Liver (tissue), 9 donors: ENCODE measurements around the gene C1GALT1. TPM values are rescaled to one million over a fixed set of nuclear protein-coding genes. Genes with fewer than 3 reads are reported as not detected.
"Not testable (repeated sequence)": the region's sequence is repeated elsewhere in the genome, so short reads cannot be mapped to it uniquely, and the experiment has no call there.

Experiments
- DNase-seq: peaks from one replicate; pipeline ENCODE4 v3.0.0-alpha.2; 2017; ENCODE audit warnings: low spot score
- H3K27ac ChIP-seq, 2 donors: one replicate each; pipeline ENCODE4 v1.7.0; 2013; ENCODE audit warnings: inconsistent platforms in 2 of 2, low read length in 2 of 2, control low read depth in 1 of 2, low read depth in 1 of 2, mild to moderate bottlenecking in 1 of 2
- H3K27me3 ChIP-seq, 4 donors: one replicate each; pipeline versions ENCODE4 v1.6.1 to v1.7.0; 2013; ENCODE audit warnings: low read length in 3 of 4, inconsistent platforms in 1 of 4, mild to moderate bottlenecking in 1 of 4, moderate library complexity in 1 of 4; ENCODE audit not compliant: control insufficient read depth in 4 of 4, insufficient read depth in 4 of 4
- H3K36me3 ChIP-seq, 4 donors: one replicate each; pipeline versions ENCODE4 v1.6.1 to v1.7.0; 2013; ENCODE audit warnings: low read length in 3 of 4, mild to moderate bottlenecking in 3 of 4, low read depth in 1 of 4, moderate library complexity in 1 of 4; ENCODE audit not compliant: control insufficient read depth in 4 of 4, insufficient read depth in 3 of 4
- H3K4me1 ChIP-seq, 4 donors: one replicate each; pipeline versions ENCODE4 v1.6.1 to v1.7.0; 2013; ENCODE audit warnings: low read length in 3 of 4, mild to moderate bottlenecking in 3 of 4, moderate library complexity in 1 of 4; ENCODE audit not compliant: control insufficient read depth in 4 of 4, insufficient read depth in 4 of 4
- H3K4me3 ChIP-seq, 3 donors: one replicate each; pipeline versions ENCODE4 v1.6.1 to v1.7.0; 2013; ENCODE audit warnings: low read length in 3 of 3, control low read depth in 1 of 3, low read depth in 1 of 3, mild to moderate bottlenecking in 1 of 3
- H3K9ac ChIP-seq, 2 donors: one replicate each; pipeline ENCODE4 v1.7.0; 2013; ENCODE audit warnings: low read length in 2 of 2, mild to moderate bottlenecking in 2 of 2, moderate library complexity in 2 of 2, control low read depth in 1 of 2, low read depth in 1 of 2
- H3K9me3 ChIP-seq, 4 donors: one replicate each; pipeline versions ENCODE4 v1.6.1 to v1.7.0; 2013; ENCODE audit warnings: low read length in 3 of 4; ENCODE audit not compliant: control insufficient read depth in 4 of 4
- CTCF ChIP-seq: fragments of 150-350 bp; IDR thresholded peaks from 2 replicates; pipeline ENCODE4 v1.5.1; 2017; ENCODE audit warnings: improper control_type of control experiment, low read depth, low read length; ENCODE audit not compliant: missing input control
- EGR1 ChIP-seq, 2 donors: IDR thresholded peaks; 2 replicates each; pipeline ENCODE4 v1.6.1; 2016 to 2018; ENCODE audit warnings: antibody characterized with exemption in 2 of 2, low read depth in 2 of 2
- FOXA1 ChIP-seq: IDR thresholded peaks from 2 replicates; pipeline ENCODE4 v1.6.1; 2016; ENCODE audit warnings: antibody characterized with exemption
- FOXA2 ChIP-seq: IDR thresholded peaks from 2 replicates; pipeline ENCODE4 v1.6.1; 2016; ENCODE audit warnings: antibody characterized with exemption
- GABPA ChIP-seq, 2 donors: IDR thresholded peaks in 1 of 2; conservative IDR thresholded peaks in 1 of 2; 2 replicates each; pipeline ENCODE4 v1.6.1; 2016; ENCODE audit warnings: antibody characterized with exemption in 2 of 2, mild to moderate bottlenecking in 1 of 2, moderate library complexity in 1 of 2
- HNF4A ChIP-seq, 2 donors: conservative IDR thresholded peaks; 2 replicates each; pipeline ENCODE4 v1.6.1; 2016; ENCODE audit warnings: antibody characterized with exemption in 2 of 2, mild to moderate bottlenecking in 2 of 2
- HNF4G ChIP-seq: IDR thresholded peaks from 2 replicates; pipeline ENCODE4 v1.6.1; 2016; ENCODE audit warnings: antibody characterized with exemption
- JUND ChIP-seq, 2 donors: IDR thresholded peaks; 2 replicates each; pipeline ENCODE4 v1.6.1; 2016; ENCODE audit warnings: antibody characterized with exemption in 2 of 2
- NR2F2 ChIP-seq: IDR thresholded peaks from 2 replicates; pipeline ENCODE4 v1.6.1; 2016; ENCODE audit warnings: antibody characterized with exemption
- RAD21 ChIP-seq, 2 donors: IDR thresholded peaks; 2 replicates each; pipeline ENCODE4 v1.6.1; 2016; ENCODE audit warnings: antibody characterized with exemption in 2 of 2, mild to moderate bottlenecking in 2 of 2
- REST ChIP-seq: IDR thresholded peaks from 2 replicates; pipeline ENCODE4 v1.6.1; 2016; ENCODE audit warnings: antibody characterized with exemption, mild to moderate bottlenecking
- RXRA ChIP-seq, 2 donors: IDR thresholded peaks; 2 replicates each; pipeline ENCODE4 v1.6.1; 2017 to 2018; ENCODE audit warnings: antibody characterized with exemption in 2 of 2, mild to moderate bottlenecking in 1 of 2
- SP1 ChIP-seq: IDR thresholded peaks from 2 replicates; pipeline ENCODE4 v1.6.1; 2018; ENCODE audit warnings: antibody characterized with exemption, mild to moderate bottlenecking
- TAF1 ChIP-seq: conservative IDR thresholded peaks from 2 replicates; pipeline ENCODE4 v1.6.1; 2016; ENCODE audit warnings: antibody characterized with exemption, mild to moderate bottlenecking
- YY1 ChIP-seq: IDR thresholded peaks from 2 replicates; pipeline ENCODE4 v1.6.1; 2016; ENCODE audit warnings: antibody characterized with exemption, mild to moderate bottlenecking
- ZBTB33 ChIP-seq: IDR thresholded peaks from 2 replicates; pipeline ENCODE4 v1.6.1; 2016; ENCODE audit warnings: antibody characterized with exemption
- WGBS: extraction: QIAGEN DNeasy Blood & Tissue Kit; methylation state at CpG from one replicate; pipeline ENCODE4 v1.1.7; 2013; 5-methylcytosine and 5-hydroxymethylcytosine counted together
- polyA plus RNA-seq, 2 donors: library from polyadenylated mRNA; stranded (reverse) in 1 of 2; unstranded in 1 of 2; fragments of 200-250 nt in 1 of 2; fragments of >200 nt in 1 of 2; fragmentation: Nextera tagmentation in 1 of 2; extraction: Ambion mirVana in 1 of 2; gene quantifications; one replicate each; pipeline versions ENCODE4 v1.2.1 to v1.2.3, GENCODE V29; 2013 to 2015
- total RNA-seq, 2 donors: library from RNA; depleted of rRNA; stranded (reverse); fragments of >200 nt; gene quantifications; one replicate each; pipeline ENCODE4 v1.2.3, GENCODE V29; 2014
- TF ChIP-seq, protein P1 (sequence below): IDR thresholded peaks from 2 replicates; pipeline ENCODE4 v1.6.1; 2016; ENCODE audit warnings: antibody characterized with exemption
- TF ChIP-seq, protein P2 (sequence below): IDR thresholded peaks from 2 replicates; pipeline ENCODE4 v1.6.1; 2016; ENCODE audit warnings: antibody characterized with exemption
- donor health status: healthy.
- donor health status: healthy.
- donor health status: healthy.
- donor health status: healthy.
- donor health status: healthy.

C1GALT1 gene
- total and polyA plus RNA-seq, 4 donors = 5.6 to 28.6 (median 12.5) TPM

GRCh38 chr7:7242899-7243298 is 60.6 kb downstream of the C1GALT1 start:
- H3K9ac ChIP-seq = no peak overlapping the region
- no peak overlapping the region for H3K27ac ChIP-seq
- no peak overlapping the region for H3K4me3 ChIP-seq
- H3K4me1 ChIP-seq = peaks cover 0 to 3% (median 2%) of the 10 kb centered on the region in 4 donors
- no peaks in the 10 kb centered on the region for H3K27me3 ChIP-seq
- peaks cover 0 to 9% (median 5%) of the 10 kb centered on the region in 4 donors for H3K36me3 ChIP-seq
- H3K9me3 ChIP-seq = no peaks in the 10 kb centered on the region
- 93% methylated on average over 3 of the region's 3 CpGs for WGBS
- no peak for DNase-seq
- TF ChIP-seq HNF4G (no peak), GABPA (IDR thresholded peaks at IDR 0.05 in 1 of 2, conservative IDR thresholded peaks at IDR 0.05 in 1 of 2) (no peak), HNF4A (conservative IDR thresholded peaks at IDR 0.05) (no peak), REST (no peak), FOXA1 (no peak), TAF1 (no peak), FOXA2 (no peak), JUND (IDR thresholded peaks at IDR 0.05) (no peak), CTCF (no peak), EGR1 (IDR thresholded peaks at IDR 0.05; ENCODE audit: low read depth in 2 of 2) (no peak), ZBTB33 (no peak), YY1 (no peak), SP1 (no peak), NR2F2 (no peak), RAD21 (IDR thresholded peaks at IDR 0.05) (no peak), RXRA (IDR thresholded peaks at IDR 0.05) (no peak)
- TF ChIP-seq, protein P1, sequence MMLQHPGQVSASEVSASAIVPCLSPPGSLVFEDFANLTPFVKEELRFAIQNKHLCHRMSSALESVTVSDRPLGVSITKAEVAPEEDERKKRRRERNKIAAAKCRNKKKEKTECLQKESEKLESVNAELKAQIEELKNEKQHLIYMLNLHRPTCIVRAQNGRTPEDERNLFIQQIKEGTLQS = no peak
- TF ChIP-seq, protein P2, sequence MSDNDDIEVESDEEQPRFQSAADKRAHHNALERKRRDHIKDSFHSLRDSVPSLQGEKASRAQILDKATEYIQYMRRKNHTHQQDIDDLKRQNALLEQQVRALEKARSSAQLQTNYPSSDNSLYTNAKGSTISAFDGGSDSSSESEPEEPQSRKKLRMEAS = no peak

GRCh38 chr7:7245233-7245632 is 62.9 kb downstream of the C1GALT1 start:
- H3K4me3 ChIP-seq, H3K36me3 ChIP-seq, H3K9ac ChIP-seq, H3K27ac ChIP-seq, H3K9me3 ChIP-seq, H3K27me3 ChIP-seq, DNase-seq: not testable (repeated sequence)
- H3K4me1 ChIP-seq = peaks cover 2 to 18% (median 11%) of the 10 kb centered on the region in 4 donors
- 97% methylated on average over 13 of the region's 13 CpGs for WGBS
